HL-60 (cell line): Measurements from ENCODE around the gene ESYT2.

Experiments used
- CTCF ChIP-seq: IDR thresholded peaks from one replicate; pipeline ENCODE4 v1.5.1; 2011; ENCODE audit warnings: low read length, control low read depth, inconsistent platforms; ENCODE audit not compliant: insufficient read depth
- GABPA ChIP-seq: IDR thresholded peaks from 2 replicates; pipeline ENCODE4 v1.6.1; 2012; ENCODE audit warnings: low read depth
- POLR2AphosphoS5 ChIP-seq: IDR thresholded peaks from 2 replicates; pipeline ENCODE4 v1.6.1; 2012; ENCODE audit warnings: low read depth

- TF ChIP-seq CTCF (no peak), POLR2AphosphoS5 (no peak), GABPA (no peak)
These were observed 2.4 kb upstream of the ESYT2 start for GRCh38 chr7:158831738-158832091.
